GM21737 (cell line): ENCODE data around the gene BOLA1.
"Not testable (repeated sequence)": the region's sequence is repeated elsewhere in the genome, so short reads cannot be mapped to it uniquely, and the experiment has no call there.

Experiments
- ATAC-seq: cut with Tn5 transposase; IDR thresholded peaks from one replicate; pipeline ENCODE4 v1.9.1; 2021; ENCODE audit warnings: mild to moderate bottlenecking, moderate library complexity; ENCODE audit not compliant: unreplicated experiment

BOLA1 gene

DNA sequence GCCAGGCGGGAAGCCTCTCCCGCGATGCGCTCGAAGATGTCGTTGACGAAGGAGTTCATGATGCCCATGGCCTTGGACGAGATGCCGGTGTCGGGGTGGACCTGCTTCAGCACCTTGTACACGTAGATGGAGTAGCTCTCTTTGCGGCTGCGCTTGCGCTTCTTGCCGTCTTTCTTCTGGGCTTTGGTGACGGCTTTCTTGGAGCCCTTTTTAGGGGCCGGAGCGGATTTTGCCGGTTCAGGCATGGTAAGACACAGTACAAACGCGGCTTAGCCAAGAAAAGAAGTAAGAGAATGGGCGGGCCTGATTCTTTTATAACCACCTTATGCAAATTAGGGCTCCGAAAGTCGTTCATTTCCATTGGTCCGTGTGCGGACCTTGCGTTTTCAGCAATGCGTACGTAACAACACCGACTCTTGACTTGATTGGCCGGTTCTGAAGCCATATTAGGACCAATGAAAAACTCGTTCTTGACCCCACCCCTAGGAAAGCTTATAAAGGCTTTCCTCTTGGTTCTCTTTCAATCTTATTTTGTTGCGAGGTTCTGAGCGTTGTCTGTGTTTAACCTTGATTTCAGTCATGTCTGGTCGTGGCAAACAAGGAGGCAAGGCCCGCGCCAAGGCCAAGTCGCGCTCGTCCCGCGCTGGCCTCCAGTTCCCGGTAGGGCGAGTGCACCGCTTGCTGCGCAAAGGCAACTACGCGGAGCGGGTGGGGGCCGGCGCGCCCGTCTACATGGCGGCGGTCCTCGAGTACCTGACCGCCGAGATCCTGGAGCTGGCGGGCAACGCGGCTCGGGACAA, 12.8 kb upstream of the BOLA1 start:
- ATAC-seq: peak; percentile 46

- not testable (repeated sequence) for ATAC-seq
Measured at GRCh38 chr1:149887196-149887455, 12.2 kb upstream of the BOLA1 start.

DNA sequence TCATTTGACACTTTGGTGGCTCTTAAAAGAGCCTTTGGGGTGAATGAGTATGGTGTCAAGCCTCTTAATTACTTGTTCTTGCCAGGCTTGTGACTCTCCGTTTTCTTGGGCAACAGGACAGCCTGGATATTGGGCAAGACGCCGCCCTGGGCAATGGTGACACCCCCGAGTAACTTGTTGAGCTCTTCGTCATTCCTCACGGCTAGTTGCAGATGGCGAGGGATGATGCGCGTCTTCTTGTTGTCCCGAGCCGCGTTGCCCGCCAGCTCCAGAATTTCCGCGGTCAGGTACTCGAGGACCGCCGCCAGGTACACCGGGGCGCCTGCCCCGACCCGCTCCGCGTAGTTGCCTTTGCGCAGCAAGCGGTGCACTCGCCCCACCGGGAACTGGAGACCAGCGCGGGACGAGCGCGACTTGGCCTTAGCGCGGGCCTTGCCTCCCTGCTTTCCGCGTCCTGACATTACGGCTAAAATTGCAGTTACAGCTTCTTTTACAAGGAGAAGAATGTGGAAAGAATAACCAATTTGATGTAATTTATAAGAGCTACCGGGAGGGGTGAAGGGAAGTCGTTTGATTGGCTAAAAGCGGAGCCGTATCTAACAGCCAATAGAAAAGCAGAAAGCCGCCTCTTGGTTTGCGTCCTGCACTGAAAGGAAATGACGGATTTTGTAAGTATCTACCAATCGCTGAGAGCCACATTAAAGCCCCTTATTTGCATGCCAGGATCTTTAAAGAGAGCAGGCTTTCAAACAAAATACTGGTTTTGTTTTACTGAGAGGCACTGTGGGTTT, 11.7 kb upstream of the BOLA1 start:
- ATAC-seq: peak; percentile 42

DNA sequence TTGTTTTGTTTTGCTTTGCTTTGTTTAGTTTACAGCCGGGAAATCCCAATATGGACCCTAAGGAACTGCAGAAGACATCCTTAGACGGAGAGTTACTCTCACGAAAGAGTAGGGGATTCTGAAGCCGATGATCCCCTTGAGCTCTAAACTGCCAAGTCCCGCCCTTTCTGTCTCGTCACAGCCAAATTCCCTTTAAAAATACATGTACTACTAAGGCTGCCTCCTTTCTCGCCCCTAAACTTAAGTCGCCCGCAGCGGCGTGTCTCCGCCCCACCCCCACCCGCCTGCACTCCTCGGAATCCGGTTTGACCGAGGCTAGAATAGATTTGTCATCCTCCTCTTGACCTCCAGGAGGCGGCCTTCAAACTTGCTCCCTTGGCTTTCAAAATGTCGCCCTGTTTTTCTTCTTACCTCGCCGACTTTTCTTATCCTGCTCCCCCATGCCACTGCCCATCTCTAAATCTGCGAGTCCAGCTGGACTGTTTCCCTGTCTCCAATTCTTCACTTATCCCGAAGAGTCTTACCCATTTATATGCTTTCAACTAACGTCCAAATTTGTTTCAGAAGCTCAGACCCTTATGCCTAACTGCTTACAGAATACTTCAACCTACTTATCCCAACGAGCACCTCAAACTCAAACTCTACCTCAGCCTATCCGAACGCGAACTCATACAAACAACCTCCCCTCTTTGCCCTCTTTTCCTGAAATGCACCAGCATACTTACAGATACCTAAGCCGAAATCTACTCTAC, 10.9 kb upstream of the BOLA1 start:
- peak; percentile 24 for ATAC-seq

DNA sequence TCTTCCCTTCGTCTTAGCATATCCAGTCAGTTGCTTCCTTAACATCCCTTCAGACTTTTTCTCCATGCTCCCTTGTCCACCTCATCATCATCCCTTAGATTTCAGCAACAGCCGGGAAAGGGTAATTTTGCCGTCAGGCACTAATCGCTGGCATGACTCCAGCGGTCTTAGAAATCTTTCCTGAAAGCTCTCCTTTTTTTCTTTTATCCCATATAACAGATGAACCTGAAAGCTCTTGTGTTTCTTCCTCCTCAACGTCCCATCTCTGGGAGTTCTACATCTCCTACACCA, 10.4 kb upstream of the BOLA1 start:
- ATAC-seq: no peak

DNA sequence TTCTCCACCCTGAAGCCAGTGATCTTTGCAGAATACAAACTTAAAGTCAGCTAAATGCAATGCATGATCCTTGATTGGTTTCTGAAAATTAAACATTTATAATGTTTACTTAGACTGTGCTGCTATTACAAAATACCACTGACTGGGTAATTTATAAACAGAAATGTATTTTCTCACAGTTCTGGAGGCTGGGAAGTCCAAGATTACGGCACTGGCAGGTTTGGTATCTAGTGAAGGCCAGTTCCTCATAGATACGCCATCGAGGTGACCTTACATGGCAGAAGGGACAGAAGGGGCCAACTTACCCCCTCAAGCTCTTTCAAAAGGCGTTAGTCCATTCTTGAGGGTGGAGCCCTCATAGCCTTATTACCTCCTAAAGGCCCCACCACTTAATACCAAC, 2.8 kb upstream of the BOLA1 start:
- no peak for ATAC-seq

DNA sequence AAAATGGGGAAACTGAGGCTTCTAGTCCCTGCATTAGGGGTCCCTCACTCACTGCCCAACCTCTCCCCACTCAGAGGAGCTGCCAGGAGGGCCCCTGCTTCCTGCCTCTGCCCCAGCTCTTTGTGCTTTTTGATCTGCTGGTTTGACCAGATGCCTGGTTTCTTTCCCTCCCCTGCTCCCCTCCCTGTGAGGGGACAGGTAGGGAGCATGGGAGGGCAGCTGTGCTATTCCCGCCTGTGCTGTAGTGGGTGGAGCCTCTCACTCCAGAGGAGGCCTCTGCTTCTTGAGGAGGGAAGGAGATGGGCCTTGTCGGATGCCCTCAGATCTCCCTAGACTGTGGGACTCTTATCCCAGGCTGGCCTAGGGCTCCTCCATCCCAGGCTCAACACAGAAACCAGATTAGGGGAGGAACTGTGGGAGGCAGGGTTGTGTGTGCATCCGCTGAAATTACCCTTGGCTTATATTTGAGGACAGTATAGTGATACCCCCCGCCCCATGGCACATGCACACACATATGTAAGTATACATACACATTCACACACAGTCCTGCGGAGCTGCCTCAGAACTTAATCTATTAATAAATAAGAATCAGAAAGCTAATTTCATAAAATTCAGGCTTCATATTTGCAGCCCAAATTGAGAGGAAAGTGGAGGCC, 4.6 kb downstream of the BOLA1 start:
- ATAC-seq: no peak

GRCh38 chr1:149906570-149907075, 7.3 kb downstream of the BOLA1 start:
- no peak for ATAC-seq

DNA sequence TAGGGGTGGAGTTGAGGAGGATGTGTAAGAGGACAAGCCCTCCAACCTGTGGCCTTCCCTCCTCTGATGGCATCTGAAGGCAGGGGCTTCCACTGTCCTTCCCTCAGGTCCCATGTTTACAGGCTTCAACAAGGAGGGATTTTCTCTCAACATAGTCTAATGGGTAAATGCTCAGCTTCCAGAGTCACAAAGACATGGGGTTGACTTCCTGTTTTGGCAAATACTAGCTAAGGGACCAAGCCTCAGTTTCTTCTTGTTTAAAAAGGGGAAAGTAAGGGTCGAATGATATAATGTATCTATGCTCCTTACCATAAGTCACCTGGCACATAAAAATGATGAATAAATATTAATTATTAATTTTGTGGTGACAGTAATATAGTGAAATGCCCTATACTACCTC, 15.2 kb downstream of the BOLA1 start:
- no peak for ATAC-seq

GRCh38 chr1:149915429-149916192, 16.2 kb downstream of the BOLA1 start:
- no peak for ATAC-seq

DNA sequence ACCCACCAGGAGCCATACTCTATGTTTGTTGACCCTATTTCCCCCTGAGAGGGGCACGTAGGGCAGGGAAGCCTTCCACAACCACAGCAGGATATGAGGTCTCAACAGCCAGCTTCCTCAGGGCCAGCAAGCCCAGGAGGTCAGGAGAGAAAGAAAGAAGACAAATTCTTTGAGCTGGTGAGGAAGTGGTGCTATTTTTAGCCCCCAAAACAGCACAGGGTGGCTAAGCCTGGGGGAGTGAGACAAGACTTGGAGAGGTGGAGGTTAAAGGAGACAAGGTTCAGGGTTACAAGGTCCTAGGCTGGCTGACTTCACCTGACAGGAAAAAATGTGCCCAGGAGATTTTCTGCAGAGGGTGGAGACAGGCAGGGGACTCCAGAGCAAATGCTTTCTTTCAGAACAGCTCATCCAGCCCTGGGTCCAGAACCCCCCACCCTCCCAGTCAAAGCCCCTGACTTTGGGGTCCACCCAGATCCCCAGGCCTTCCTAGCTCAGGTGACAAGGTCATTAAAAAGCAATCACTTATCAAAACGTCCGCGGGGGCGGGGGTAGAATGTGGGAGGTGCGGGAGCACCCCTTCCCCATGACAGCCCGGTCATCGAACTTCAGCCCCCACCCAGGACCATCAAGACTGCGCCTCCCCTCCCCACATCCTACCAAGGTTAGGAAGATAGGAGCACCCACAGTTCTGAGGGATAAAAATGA, 17.0 kb downstream of the BOLA1 start:
- no peak for ATAC-seq

GRCh38 chr1:149916898-149917252, 17.5 kb downstream of the BOLA1 start:
- no peak for ATAC-seq

DNA sequence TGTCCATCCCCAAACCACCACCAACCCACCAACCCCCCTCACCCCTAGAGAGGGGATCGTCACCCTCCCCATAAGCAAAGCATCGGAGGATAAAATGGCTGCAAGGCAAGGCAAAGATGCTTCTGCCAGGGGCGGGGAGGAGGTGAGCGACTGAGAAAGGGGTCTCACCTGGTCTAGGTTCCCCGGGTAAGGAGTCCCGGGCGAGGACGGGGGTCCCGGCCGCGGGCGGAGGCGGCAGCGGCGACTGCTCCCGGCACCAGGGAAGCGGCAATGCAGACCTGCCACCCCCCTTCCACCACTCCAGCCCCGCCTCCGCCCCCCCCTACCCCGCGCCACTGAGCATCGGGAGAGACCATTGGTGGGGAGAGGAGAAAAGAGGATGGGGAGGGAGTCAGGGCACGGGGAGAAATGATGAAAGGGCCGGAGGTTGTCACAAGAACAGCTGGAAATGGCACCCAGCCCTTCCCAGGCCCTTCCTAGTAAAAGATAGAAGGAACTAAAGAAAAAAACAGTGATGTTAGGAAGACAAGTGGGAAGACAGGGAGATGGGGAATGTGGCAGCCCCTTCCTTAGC, 18.3 kb downstream of the BOLA1 start, which contains the start of gene SV2A:
Gene SV2A, minus strand, starts transcription at position 274 of the 574 bp plus-strand sequence. CDS start 4,004 bp downstream, outside the sequence.
- no peak for ATAC-seq

GRCh38 chr1:149923626-149924025, 24.3 kb downstream of the BOLA1 start:
- ATAC-seq: no peak

DNA sequence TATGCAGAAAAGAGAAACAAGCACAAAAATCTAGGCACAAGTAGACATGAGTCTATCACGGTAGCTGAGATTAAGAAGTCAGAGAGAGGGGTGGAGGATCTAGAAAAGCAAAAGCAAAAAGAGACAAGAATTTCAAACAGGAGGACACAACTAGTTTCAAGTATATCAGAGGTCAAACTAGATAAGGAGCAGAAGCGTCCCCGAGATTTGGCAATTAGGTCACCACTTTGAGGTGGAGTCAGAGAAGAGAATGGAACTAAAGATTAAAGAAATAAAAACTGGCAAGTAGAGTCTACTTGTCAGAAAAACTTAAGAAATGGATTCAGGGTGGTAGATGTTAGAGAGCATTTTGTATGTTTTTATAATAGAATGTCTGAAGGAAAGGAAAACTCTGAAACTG, 26.0 kb downstream of the BOLA1 start:
- ATAC-seq: no peak

- ATAC-seq: no peak
Measured at GRCh38 chr1:149925751-149926150, 26.4 kb downstream of the BOLA1 start.

DNA sequence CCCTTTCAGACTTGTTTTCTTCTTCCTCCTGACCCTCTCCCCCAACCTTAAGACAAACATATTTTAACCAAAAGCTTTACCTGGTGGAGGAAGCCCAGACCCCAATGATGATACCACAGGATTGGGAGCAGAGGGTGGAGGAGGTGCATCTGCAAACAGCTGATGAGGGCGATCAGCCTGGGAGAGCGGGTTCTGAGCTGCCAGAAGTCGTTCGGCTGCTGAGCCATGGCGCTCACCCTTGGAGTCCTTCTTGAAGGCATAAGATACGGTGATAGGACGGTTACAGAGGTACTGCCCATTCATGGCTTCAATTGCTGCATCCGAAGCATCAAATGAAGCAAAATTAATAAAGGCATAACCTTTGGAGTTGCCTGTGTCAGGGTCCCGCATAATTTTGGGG, 26.9 kb downstream of the BOLA1 start:
- no peak for ATAC-seq

DNA sequence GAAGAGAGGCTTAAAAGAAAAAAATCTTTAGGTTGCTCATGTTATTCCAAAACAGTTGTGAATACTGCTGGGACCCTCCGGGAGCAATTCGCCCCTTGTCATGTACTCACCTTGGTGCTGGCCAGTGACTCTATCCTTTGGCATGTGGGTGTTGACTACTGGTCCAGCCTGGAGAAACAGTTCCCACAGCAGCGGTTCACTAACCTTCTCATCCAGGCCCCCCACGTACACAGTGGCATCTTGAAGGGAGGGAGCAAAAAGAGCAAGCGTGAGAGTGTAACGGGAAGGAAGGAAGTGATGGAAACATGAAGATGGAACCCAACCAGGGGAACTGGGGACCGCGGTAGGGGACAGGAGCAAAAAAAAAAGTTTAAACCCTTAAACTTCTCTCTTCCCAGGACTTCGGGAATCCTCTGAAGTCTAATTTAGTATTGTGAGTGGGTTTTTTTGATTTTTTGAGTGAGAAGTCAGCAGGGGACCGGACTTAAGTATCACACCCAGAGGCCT, 27.7 kb downstream of the BOLA1 start:
- ATAC-seq: no peak
